ENCODE data around the gene SUN5. TPM values are rescaled to one million over a fixed set of nuclear protein-coding genes. Genes with fewer than 3 reads are reported as not detected.

SUN5 gene
- total RNA-seq, 4 donors from 2014 or later: not detected

GRCh38 chr20:32984631-32985354, 19.4 kb downstream of the SUN5 start:
- Histone ChIP-seq H3K4me1 (no peaks in the 10 kb centered on the region), H3K27ac (no peak overlapping the region), H3K27me3 (peaks cover 13% of the 10 kb centered on the region), H3K9me3 (no peaks in the 10 kb centered on the region), H3K36me3 (no peaks in the 10 kb centered on the region), H3K4me3 (no peak overlapping the region)
- WGBS: 81% methylated on average over 5 of the region's 9 CpGs
- no peak for DNase-seq (ENCODE audit: low spot score in 2 of 2)
- TF ChIP-seq POLR2A (IDR thresholded peaks at IDR 0.05) (no peak), EP300 (IDR thresholded peaks at IDR 0.05) (no peak), POLR2AphosphoS5 (IDR thresholded peaks at IDR 0.05) (no peak), CTCF (IDR thresholded peaks at IDR 0.05) (no peak)

GRCh38 chr20:32984196-32984595, 20.0 kb downstream of the SUN5 start:
- Histone ChIP-seq H3K36me3 (no peaks in the 10 kb centered on the region), H3K27me3 (peaks cover 16% of the 10 kb centered on the region), H3K4me3 (no peak overlapping the region), H3K9me3 (no peaks in the 10 kb centered on the region), H3K27ac (no peak overlapping the region), H3K4me1 (no peaks in the 10 kb centered on the region)
- no peak for TF ChIP-seq CTCF (IDR thresholded peaks at IDR 0.05)
- no peak for TF ChIP-seq POLR2AphosphoS5 (IDR thresholded peaks at IDR 0.05)
- TF ChIP-seq POLR2A (IDR thresholded peaks at IDR 0.05): no peak
- no peak for TF ChIP-seq EP300 (IDR thresholded peaks at IDR 0.05)
- peak in 1 of 2 donors; percentile 40 for DNase-seq (ENCODE audit: low spot score in 2 of 2)
- 80% methylated on average over 5 of the region's 7 CpGs for WGBS

GRCh38 chr20:32983459-32984112, 20.6 kb downstream of the SUN5 start:
- no peak for TF ChIP-seq POLR2A (IDR thresholded peaks at IDR 0.05)
- no peak for TF ChIP-seq POLR2AphosphoS5 (IDR thresholded peaks at IDR 0.05)
- no peak for TF ChIP-seq CTCF (IDR thresholded peaks at IDR 0.05)
- TF ChIP-seq EP300 (IDR thresholded peaks at IDR 0.05): no peak
- 83% methylated on average over 10 of the region's 12 CpGs for WGBS

GRCh38 chr20:32982617-32983458, 21.4 kb downstream of the SUN5 start:
- H3K4me1 ChIP-seq: no peaks in the 10 kb centered on the region
- TF ChIP-seq CTCF (IDR thresholded peaks at IDR 0.05): no peak
- no peak for TF ChIP-seq EP300 (IDR thresholded peaks at IDR 0.05)
- no peak for TF ChIP-seq POLR2A (IDR thresholded peaks at IDR 0.05)
- no peak for TF ChIP-seq POLR2AphosphoS5 (IDR thresholded peaks at IDR 0.05)
- H3K4me3 ChIP-seq: no peak overlapping the region
- no peak overlapping the region for H3K27ac ChIP-seq
- peak in 1 of 2 donors; percentile 48 for DNase-seq (ENCODE audit: low spot score in 2 of 2)
- H3K36me3 ChIP-seq: no peaks in the 10 kb centered on the region
- WGBS: 39% methylated on average over 9 of the region's 10 CpGs
- H3K27me3 ChIP-seq: peaks cover 16% of the 10 kb centered on the region
- H3K9me3 ChIP-seq: no peaks in the 10 kb centered on the region

More at GRCh38 chr20:32983459-32984112, 20.6 kb downstream of the SUN5 start:
- H3K36me3 ChIP-seq: no peaks in the 10 kb centered on the region
- no peak for DNase-seq (ENCODE audit: low spot score in 2 of 2)
- H3K9me3 ChIP-seq: no peaks in the 10 kb centered on the region
- no peak overlapping the region for H3K4me3 ChIP-seq
- no peak overlapping the region for H3K27ac ChIP-seq
- H3K4me1 ChIP-seq: no peaks in the 10 kb centered on the region
- H3K27me3 ChIP-seq: peaks cover 16% of the 10 kb centered on the region
